A549 treated with ZK216348 at 1 μM for 4 hours (cell line): ENCODE measurements around the gene ERGIC3. TPM values are rescaled to one million over a fixed set of nuclear protein-coding genes. Genes with fewer than 3 reads are reported as not detected.

ENCODE experiments used
- total RNA-seq: library from RNA; stranded (reverse); fragments of 200-300 nt; extraction: Qiagen RNA extraction; gene quantifications from 5 replicates; pipeline ENCODE4 v1.2.3, GENCODE V29; 2022; ENCODE audit warnings: low read depth

The ERGIC3 gene
- total RNA-seq: 211 to 251 TPM (median 247 TPM) in 5 replicates

GRCh38 chr20:35541783-35542662, at the start of gene ERGIC3:
Gene ERGIC3 (plus strand): TSS chr20:35542078. CDS start chr20:35542098, 20 bp downstream.

GRCh38 chr20:35529552-35529951, 12.3 kb upstream of the ERGIC3 start, which contains the start of gene C20orf173:
Gene C20orf173 (minus strand): TSS chr20:35529652. CDS start chr20:35529373, 279 bp downstream.

Other genes starting within 250 kb of the ERGIC3 start
- 0.07 to 0.15 TPM (median 0.12 TPM) in 4 of 5 replicates, not detected in the other for gene FAM83C, start 249.7 kb upstream of the ERGIC3 start, total RNA-seq
- 32.3 to 35.9 TPM (median 33.9 TPM) in 5 replicates for gene UQCC1, start 130.1 kb upstream of the ERGIC3 start, total RNA-seq
- not detected in 5 replicates for gene GDF5, start 103.8 kb upstream of the ERGIC3 start, total RNA-seq
- gene CEP250, start 86.5 kb upstream of the ERGIC3 start, total RNA-seq: 20.5 to 34.9 TPM (median 26.3 TPM) in 5 replicates
- gene C20orf173, start 12.4 kb upstream of the ERGIC3 start, total RNA-seq: not detected in 5 replicates
- gene SPAG4, start 73.8 kb downstream of the ERGIC3 start, total RNA-seq: 2.6 to 8.0 TPM (median 5.2 TPM) in 5 replicates
- gene CPNE1, start 122.8 kb downstream of the ERGIC3 start, total RNA-seq: 151 to 238 TPM (median 223 TPM) in 5 replicates
- gene RBM12, start 122.8 kb downstream of the ERGIC3 start, total RNA-seq: 69.7 to 108 TPM (median 81.8 TPM) in 5 replicates
- 21.2 to 44.3 TPM (median 38.4 TPM) in 5 replicates for gene NFS1, start 157.3 kb downstream of the ERGIC3 start, total RNA-seq
- 224 to 385 TPM (median 331 TPM) in 5 replicates for gene ROMO1, start 157.3 kb downstream of the ERGIC3 start, total RNA-seq
- gene RBM39, start 200.2 kb downstream of the ERGIC3 start, total RNA-seq: 187 to 251 TPM (median 200 TPM) in 5 replicates
- gene PHF20, start 229.9 kb downstream of the ERGIC3 start, total RNA-seq: 25.6 to 39.8 TPM (median 27.9 TPM) in 5 replicates